ENCODE results near the gene STAT3.

DNA sequence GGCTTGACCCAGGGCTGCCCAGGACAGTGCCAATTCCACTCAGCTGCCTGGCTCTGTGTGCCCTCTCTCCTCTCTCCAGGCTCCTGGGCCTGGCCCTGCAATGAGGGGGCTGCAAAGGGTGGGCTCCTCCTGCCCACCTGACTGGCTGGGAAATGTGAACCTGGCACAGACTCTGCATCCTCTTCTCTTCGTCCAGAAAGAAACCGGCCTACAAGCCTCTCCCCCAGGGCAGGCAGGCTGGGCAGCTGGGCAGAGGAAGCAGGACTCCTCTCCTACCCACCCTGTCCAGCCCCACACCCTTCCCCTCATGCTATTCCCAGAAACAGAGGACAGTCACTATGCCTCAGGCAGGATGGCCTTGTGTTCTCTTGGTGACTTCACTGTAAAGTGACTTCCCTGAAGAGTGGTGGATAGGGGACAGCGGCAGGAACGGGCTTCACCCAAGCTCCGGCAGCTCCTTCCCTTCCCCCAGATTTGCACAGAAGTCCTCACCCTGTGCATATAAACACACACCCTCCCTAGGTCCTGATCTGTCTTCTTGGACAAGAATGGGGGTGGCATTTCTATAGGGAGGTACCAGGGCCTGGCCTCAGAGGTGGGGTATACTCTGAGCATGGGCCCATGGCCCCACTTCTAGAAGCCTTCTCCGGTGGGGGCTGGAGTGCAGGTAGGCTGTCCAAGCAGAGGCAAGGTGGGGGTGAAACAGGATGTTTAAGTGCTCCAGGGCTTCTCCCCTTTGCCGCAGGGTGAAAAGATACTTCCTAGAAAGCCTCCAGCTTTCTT is 104.8 kb downstream of the STAT3 start:
- no peak for TF ChIP-seq CTCF (IDR thresholded peaks at IDR 0.05; ENCODE audit: insufficient read depth, low read length)
- no peak for TF ChIP-seq POLR2AphosphoS5 (IDR thresholded peaks at IDR 0.05; ENCODE audit: low read depth)
- TF ChIP-seq, protein P1, sequence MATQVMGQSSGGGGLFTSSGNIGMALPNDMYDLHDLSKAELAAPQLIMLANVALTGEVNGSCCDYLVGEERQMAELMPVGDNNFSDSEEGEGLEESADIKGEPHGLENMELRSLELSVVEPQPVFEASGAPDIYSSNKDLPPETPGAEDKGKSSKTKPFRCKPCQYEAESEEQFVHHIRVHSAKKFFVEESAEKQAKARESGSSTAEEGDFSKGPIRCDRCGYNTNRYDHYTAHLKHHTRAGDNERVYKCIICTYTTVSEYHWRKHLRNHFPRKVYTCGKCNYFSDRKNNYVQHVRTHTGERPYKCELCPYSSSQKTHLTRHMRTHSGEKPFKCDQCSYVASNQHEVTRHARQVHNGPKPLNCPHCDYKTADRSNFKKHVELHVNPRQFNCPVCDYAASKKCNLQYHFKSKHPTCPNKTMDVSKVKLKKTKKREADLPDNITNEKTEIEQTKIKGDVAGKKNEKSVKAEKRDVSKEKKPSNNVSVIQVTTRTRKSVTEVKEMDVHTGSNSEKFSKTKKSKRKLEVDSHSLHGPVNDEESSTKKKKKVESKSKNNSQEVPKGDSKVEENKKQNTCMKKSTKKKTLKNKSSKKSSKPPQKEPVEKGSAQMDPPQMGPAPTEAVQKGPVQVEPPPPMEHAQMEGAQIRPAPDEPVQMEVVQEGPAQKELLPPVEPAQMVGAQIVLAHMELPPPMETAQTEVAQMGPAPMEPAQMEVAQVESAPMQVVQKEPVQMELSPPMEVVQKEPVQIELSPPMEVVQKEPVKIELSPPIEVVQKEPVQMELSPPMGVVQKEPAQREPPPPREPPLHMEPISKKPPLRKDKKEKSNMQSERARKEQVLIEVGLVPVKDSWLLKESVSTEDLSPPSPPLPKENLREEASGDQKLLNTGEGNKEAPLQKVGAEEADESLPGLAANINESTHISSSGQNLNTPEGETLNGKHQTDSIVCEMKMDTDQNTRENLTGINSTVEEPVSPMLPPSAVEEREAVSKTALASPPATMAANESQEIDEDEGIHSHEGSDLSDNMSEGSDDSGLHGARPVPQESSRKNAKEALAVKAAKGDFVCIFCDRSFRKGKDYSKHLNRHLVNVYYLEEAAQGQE (IDR thresholded peaks at IDR 0.05; ENCODE audit: insufficient replicate concordance, low read depth): no peak
- no peak for TF ChIP-seq SPI1 (IDR thresholded peaks at IDR 0.05; ENCODE audit: borderline replicate concordance, low read depth)
